Renal pelvis (tissue), 4 donors: ENCODE data around the gene ISG20L2. TPM values are rescaled to one million over a fixed set of nuclear protein-coding genes. Genes with fewer than 3 reads are reported as not detected.
A peak's percentile ranks its signal among the peaks of the same experiment; 100 is the strongest.

Experiments used
- DNase-seq: peaks from one replicate; pipeline ENCODE4 v3.0.0-alpha.2; 2013
- polyA plus RNA-seq, 3 donors: library from polyadenylated mRNA; unstranded; fragments of 120-200 nt; gene quantifications; one replicate each; pipeline ENCODE4 v1.2.1, GENCODE V29; 2013; ENCODE audit not compliant: insufficient read length in 3 of 3

Gene ISG20L2
- polyA plus RNA-seq, 3 donors = 33.1 to 44.6 (median 39.7) TPM

DNA sequence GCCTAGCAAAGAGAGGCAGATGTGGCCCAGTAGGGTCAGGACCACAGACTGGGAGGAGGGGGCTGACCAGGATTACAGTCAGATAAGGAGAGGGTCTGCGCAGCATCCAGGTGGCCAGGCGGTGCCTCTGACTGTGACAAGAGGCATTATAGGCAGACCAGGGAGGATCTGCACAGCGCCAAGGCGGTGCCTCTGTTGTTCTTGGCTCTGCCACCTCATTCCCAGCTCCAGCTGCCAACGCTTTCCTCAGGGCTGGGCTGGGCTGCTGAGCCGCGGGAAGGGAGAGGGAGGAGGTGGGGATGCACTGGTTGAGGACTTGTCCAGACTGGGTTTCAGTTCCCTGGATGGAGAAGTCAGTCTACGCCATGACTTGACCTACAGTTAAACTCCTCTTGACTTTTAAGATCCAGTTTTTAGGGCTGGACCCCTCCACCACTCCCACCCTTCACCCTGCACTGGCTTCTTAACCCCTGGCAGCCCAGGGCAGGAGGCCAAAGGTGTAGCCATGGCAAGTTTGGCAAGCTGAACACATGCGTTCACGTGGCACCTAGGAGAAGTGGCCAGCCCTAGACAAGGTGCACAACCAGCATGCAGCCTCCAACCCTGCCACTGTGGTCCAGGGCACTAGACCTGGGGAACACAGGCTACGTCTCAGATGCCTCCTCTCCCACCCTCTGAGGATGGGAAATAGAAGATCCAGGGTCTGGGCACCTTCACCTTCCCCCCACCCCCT is 18.6 kb downstream of the ISG20L2 start:
- DNase-seq = no peak

DNA sequence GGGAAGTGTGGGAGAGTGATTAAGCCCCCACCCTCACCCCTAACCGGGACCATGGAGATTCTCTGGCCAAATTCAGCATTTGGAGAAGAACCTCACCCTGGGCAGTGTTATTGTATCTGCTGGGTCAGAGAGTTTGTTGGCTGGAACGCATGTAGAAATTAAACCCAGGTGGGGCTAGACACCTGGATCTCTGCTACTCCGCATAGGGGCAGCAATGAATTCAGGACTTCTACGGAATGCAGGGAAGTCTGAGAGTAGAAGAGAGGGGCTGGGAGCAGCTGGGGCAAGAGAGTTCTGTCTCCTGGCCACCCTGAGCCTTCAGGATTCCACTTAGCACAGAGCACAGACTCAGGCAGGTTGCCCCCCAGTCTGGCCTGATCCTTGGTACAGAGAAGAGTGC is 19.5 kb downstream of the ISG20L2 start:
- no peak for DNase-seq

DNA sequence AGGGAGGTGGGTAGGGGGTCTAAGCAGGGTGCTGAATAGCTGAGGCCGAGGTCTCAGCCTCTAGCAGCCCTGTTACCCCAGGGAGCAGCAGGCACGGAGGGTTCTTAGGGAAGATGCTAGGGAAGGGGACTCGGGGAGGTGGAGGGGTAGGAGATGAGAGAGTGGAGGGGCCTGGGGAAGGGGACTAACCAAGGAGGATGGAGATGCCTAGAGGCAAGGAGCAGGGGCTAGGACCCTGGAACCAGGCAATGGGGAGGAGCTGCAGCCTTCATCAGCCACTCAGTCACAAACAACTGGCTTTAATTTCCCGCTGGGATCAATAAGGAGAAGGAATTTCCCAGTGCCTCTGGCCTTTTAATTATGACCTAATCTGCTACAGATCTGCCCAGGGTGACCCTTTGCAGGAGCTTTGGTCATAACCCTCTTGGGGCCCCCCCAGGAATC is 20.3 kb downstream of the ISG20L2 start:
- no peak for DNase-seq

GRCh38 chr1:156707417-156708217 is 20.9 kb downstream of the ISG20L2 start:
- no peak for DNase-seq

DNA sequence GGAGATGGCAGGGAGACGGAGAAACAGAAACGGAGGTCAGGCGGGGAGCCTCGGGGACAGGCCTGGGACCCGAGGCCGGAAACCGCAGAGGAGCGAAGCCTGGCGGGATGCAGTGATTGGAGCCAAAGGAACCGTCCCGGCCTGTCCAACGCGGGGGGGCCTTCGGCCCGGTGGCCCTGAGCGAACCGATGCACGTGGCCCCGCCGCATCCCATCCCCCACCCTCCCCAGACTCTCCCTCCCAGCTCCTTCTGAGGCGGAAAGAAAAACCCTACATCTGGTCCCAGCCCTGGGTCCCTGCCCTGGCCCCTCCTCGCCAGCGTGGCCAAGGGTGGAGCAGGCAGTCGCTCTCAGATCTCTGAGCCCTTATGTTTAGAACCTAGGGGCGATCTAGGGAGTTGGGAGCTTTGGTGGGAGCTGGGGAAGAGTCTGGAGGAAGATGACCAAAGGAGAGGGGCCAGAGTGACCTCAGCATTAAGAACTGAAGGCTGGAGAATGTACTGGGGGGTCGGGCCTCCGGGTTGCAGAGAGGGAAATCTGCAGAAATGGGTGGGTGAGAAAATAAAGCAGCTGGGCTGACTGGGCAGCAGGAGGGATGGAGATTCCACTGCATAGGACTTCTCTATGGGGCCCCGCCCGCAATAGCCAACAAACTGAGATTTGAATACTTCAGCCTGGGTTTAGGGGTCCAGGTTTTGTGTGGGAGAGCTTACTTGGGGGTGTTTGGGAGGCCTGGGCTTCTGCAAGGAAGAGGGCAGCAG is 21.7 kb downstream of the ISG20L2 start:
- peak; percentile 69 for DNase-seq

DNA sequence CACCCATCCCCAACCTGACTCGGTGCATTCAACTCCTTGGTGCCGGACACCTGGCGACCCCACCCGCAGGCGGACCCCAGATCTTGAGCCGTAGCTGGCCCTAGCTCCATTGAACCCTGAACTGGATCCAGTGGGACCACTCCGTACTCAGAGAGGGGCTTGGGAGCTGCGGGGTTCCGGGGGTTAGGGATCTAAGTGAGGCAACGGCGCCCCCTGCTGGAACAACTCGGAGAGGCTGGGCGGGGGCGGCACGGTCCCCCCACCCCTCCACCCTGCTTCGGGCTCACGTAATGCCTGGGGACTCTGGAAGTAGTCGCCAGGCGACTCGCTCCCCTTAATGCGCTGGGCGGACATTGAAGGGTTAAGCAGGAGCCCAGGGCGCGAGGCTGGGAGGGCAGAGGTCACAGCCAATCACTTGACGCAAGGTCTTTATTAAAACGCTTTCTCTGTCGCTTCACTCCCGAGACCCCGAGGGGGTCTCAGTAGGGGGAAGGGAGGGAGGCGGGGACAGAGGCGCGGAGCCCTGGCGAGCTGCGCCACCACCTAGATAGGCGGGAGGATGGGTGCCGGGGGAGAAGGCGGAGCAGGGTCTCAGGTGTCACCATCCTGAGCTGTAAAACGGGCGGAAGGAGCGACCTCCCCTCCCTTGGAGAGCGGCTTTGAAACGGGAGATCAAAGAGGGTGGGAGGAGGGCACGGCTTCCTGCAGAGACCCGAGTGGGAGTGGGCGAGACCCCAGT is 22.5 kb downstream of the ISG20L2 start:
- peak; percentile 88 for DNase-seq

DNA sequence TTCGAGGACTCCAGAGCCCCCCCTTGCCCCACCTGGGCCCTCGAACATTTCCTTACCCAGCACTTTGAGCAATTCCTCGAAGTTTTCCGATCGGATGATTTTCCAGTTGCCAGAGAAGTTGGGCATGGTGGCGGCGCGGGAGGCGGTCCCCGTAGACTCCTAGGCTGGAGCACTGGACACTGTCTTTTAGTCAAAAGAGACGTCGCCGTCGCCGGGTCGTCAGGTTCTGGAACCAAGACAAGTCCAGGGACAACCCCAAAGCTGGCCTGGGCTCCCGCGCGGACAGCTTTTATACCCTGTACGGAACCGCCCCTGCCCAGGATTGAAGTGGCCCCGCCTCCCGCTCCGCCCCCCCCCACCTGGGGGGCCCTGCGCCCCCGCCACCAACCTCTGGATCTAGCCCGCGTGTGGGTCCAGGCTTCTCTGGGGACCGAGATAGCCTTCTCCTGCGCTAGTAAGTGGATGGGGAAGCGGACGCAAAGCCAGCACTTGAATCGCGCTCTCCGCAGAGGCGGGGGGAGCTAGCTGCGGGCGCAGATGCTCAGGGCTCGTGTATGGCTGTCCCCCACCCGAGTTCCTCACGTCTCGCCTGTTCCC is 23.1 kb downstream of the ISG20L2 start, which contains the start of gene CRABP2:
CRABP2 (minus strand) TSS at position 263 of the 597 bp plus-strand sequence; CDS start at position 126, 137 bp downstream.
- DNase-seq = no peak

- no peak for DNase-seq
Observed at GRCh38 chr1:156704930-156705320, 23.6 kb downstream of the ISG20L2 start.

DNA sequence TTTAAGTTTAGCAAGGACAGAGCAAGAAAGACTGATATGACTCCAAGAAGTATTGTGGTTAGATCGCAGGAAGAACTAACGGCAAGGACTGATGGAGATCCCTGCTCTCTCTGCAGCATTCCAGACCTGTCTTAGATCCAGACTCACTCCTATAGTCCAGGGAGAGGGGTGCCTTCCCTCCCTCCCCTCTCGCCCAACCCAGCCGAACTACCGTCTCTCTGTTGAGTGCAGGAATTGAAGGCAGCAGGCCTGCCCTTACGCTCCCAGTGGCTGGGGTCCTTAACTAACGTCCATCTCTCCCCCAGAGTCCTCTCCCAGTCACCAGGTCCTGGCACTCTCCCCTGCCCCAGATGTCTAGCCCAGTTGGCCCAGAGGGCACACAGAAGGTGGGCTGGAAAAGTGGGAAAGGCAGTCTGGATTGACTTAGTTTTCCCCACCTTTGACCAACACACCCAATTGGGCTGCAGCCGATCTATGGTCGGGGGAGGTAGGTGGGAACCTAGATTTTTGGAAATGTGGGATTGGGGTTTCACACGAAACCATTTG is 24.3 kb downstream of the ISG20L2 start:
- DNase-seq = no peak

GRCh38 chr1:156703741-156704140 is 24.8 kb downstream of the ISG20L2 start:
- no peak for DNase-seq

DNA sequence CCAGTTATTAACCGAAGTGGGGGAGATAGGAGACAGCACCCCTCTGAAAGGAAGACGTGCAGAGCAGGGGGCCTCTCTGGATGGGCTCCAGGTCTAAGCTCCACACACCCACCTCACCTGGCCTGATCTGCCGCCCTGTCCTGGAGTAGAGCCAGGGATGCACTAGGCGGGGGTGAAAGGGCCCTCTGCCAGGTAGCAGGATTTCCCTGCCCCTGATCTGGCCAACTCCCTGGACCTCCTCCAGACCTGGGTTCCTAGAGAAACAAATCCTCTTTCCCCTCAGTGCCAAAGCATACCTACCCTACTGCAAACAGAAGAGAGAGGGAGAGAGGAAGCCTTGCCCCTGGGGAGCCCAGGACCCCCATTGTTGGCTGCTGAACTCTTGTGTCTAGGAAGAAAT is 25.2 kb downstream of the ISG20L2 start:
- no peak for DNase-seq

GRCh38 chr1:156700736-156701531 is 27.6 kb downstream of the ISG20L2 start:
- DNase-seq = no peak

DNA sequence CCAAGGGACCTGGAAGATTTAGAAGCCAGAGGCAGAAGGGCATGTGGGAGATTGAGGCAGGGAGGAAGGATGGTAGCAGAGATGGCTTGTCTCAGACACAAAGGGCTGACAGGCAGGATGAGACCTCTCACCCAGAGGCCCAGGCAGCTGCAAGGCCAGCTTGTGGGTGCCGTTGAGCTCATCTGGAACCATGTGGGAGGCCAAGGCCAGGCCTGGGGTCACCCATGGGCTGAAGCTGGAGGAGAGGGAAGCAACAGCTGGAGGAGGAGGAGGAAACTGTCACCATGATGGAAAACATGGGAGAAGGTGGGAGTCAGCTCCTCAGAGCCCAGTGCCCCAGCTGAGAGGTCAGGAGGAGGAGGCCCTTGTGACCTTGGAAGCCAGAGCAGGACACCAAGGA is 29.6 kb downstream of the ISG20L2 start:
- no peak for DNase-seq

- DNase-seq = no peak
Observed at GRCh38 chr1:156697481-156697880, 31.1 kb downstream of the ISG20L2 start.

GRCh38 chr1:156696755-156697154 is 31.8 kb downstream of the ISG20L2 start:
- DNase-seq = no peak

DNA sequence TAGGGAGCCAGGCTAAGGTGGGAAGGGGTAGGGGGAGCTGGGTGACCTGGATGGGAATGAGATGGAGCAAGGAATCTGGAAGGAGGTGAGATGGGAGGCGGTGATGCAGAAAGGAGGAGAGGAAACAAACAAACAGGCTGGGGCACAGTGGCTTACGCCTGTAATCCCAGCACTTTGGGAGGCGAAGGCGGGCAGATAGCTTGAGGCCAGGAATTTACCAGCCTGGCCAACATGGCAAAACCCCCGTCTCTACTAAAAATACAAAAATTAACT is 33.9 kb downstream of the ISG20L2 start:
- DNase-seq = no peak

- no peak for DNase-seq
Observed at GRCh38 chr1:156693848-156694689, 34.5 kb downstream of the ISG20L2 start.

DNA sequence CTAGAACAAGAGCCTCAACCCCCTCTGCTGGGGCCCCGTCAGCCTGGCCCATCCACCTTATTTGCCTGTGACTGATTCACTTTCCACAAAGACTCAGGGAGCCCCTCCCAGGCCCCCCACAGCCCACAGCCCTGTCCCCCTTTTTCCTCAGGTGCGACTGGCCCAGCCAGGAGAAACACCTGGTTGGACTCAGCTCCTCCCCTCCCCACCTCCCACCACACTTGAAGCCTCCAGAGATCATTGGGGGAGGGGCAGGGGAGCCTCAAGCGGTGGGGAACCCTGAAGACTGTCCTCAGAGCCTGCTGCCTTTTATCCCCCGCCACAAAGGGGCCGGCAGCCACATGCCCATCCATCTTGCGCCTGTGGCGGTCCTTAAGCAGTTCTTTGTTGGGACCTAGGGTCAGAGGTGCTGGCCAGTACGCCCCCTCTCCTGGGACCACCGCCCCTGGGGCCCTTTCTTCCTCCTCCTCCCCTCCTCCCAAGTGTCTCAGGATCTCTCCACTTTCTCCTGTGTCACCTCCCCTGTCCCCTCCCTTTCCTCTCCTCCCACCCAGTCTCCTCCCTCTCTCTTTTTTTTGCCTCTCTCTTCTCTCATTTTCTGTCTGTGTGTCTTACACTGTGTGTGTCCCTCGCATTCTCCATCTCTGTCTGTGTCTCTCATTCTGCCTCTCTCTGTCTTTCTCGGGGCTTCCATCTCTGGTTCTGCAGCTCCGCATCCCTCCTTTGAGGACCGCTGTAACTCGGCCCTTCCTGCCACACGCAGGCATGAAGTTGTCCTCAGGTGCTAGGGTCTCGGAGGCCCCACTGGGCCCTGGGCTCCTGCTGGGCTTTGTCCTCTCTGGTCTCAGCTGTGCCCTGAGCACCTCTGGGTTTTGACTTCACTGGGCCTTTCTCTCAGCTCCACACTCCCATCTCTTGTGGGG is 35.4 kb downstream of the ISG20L2 start:
- peak; percentile 90 for DNase-seq
